Endodermal cell (in vitro differentiated cells): ENCODE measurements around the gene ABHD4. TPM values are rescaled to one million over a fixed set of nuclear protein-coding genes. Genes with fewer than 3 reads are reported as not detected.
A peak's percentile ranks its signal among the peaks of the same experiment; 100 is the strongest.

ENCODE experiments used
- DNase-seq: peaks from one replicate; pipeline ENCODE4 v3.0.0-alpha.2; 2017
- H3K27ac ChIP-seq: 2 replicates; pipeline ENCODE4 v1.5.1; 2013; ENCODE audit warnings: mild to moderate bottlenecking, low read depth, low read length, moderate library complexity
- H3K27me3 ChIP-seq: 2 replicates; pipeline ENCODE4 v1.6.1; 2013; ENCODE audit warnings: mild to moderate bottlenecking, low read length, moderate library complexity; ENCODE audit not compliant: insufficient read depth, control insufficient read depth, poor library complexity, severe bottlenecking
- H3K36me3 ChIP-seq: 2 replicates; pipeline ENCODE4 v1.7.0; 2013; ENCODE audit warnings: mild to moderate bottlenecking, low read length, moderate library complexity; ENCODE audit not compliant: control insufficient read depth, insufficient read depth
- H3K4me1 ChIP-seq: one replicate; pipeline ENCODE4 v1.7.0; 2013; ENCODE audit warnings: low read length; ENCODE audit not compliant: control insufficient read depth, insufficient read depth
- H3K4me3 ChIP-seq: 2 replicates; pipeline ENCODE4 v1.5.1; 2013; ENCODE audit warnings: mild to moderate bottlenecking, low read length, moderate library complexity
- H3K9ac ChIP-seq: 2 replicates; pipeline ENCODE4 v1.6.1; 2013; ENCODE audit warnings: mild to moderate bottlenecking, low read length, moderate library complexity; ENCODE audit not compliant: poor library complexity, severe bottlenecking; ENCODE audit errors: extremely low read depth
- H3K9me3 ChIP-seq: 2 replicates; pipeline ENCODE4 v1.6.1; 2013; ENCODE audit warnings: mild to moderate bottlenecking, low read length, moderate library complexity; ENCODE audit not compliant: control insufficient read depth
- H3K27ac Mint-ChIP-seq: 2 replicates; pipeline ENCODE4 v1.8.0; 2020; ENCODE audit warnings: mixed read lengths
- H3K27me3 Mint-ChIP-seq: 2 replicates; pipeline ENCODE4 v1.8.0; 2021; ENCODE audit warnings: mild to moderate bottlenecking, mixed read lengths; ENCODE audit not compliant: insufficient read depth
- H3K36me3 Mint-ChIP-seq: 2 replicates; pipeline ENCODE4 v1.8.0; 2020; ENCODE audit warnings: low read depth, mixed read lengths
- H3K4me1 Mint-ChIP-seq: 2 replicates; pipeline ENCODE4 v1.8.0; 2020; ENCODE audit warnings: mixed read lengths
- H3K4me3 Mint-ChIP-seq: 2 replicates; pipeline ENCODE4 v1.8.0; 2020; ENCODE audit warnings: mild to moderate bottlenecking, moderate library complexity, mixed read lengths
- H3K9me3 Mint-ChIP-seq: 2 replicates; pipeline ENCODE4 v1.8.0; 2020; ENCODE audit warnings: mild to moderate bottlenecking, mixed read lengths
- WGBS, 2 experiments: methylation state at CpG; one replicate each; pipeline versions ENCODE4 v1.1.5 to v1.1.7; 2013; ENCODE audit warnings: missing lambda C conversion rate in 2 of 2, mixed read lengths in 1 of 2; ENCODE audit not compliant: insufficient coverage in 1 of 2, insufficient read length in 1 of 2; 5-methylcytosine and 5-hydroxymethylcytosine counted together
- total RNA-seq, 2 donors: library from RNA; stranded (reverse); fragmentation: NEBNext Ultra II Directional in 1 of 2; extraction: Animal tissue kit (Norgen Biotek cat#: 25700) in 1 of 2; gene quantifications; 2 replicates in 1 of 2; 3 replicates in 1 of 2; pipeline ENCODE4 v1.2.1, GENCODE V29; 2021
- TF ChIP-seq, protein P1 (sequence below): fragments of 200-600 bp; sonication (generic); conservative IDR thresholded peaks from 2 replicates; pipeline ENCODE4 v1.5.0; 2021; ENCODE audit warnings: antibody characterized with exemption, mild to moderate bottlenecking

ABHD4 gene
- total RNA-seq, 2 donors from 2014 or later: 68.3 to 77.7 TPM

GRCh38 chr14:22627506-22628263, 29.6 kb downstream of the ABHD4 start:
- TF ChIP-seq, protein P1, sequence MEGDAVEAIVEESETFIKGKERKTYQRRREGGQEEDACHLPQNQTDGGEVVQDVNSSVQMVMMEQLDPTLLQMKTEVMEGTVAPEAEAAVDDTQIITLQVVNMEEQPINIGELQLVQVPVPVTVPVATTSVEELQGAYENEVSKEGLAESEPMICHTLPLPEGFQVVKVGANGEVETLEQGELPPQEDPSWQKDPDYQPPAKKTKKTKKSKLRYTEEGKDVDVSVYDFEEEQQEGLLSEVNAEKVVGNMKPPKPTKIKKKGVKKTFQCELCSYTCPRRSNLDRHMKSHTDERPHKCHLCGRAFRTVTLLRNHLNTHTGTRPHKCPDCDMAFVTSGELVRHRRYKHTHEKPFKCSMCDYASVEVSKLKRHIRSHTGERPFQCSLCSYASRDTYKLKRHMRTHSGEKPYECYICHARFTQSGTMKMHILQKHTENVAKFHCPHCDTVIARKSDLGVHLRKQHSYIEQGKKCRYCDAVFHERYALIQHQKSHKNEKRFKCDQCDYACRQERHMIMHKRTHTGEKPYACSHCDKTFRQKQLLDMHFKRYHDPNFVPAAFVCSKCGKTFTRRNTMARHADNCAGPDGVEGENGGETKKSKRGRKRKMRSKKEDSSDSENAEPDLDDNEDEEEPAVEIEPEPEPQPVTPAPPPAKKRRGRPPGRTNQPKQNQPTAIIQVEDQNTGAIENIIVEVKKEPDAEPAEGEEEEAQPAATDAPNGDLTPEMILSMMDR: no peak
- DNase-seq: peak; percentile 59

GRCh38 chr14:22629361-22629760, 31.3 kb downstream of the ABHD4 start:
- H3K27me3 Mint-ChIP-seq: peaks cover 2% of the 10 kb centered on the region
- H3K9me3 ChIP-seq: peaks cover 23% of the 10 kb centered on the region
- no peak overlapping the region for H3K4me3 ChIP-seq
- H3K36me3 ChIP-seq: no peaks in the 10 kb centered on the region
- H3K9me3 Mint-ChIP-seq: peaks cover 46% of the 10 kb centered on the region
- no peak overlapping the region for H3K4me3 Mint-ChIP-seq
- WGBS, 2 experiments: 89% methylated on average over 5 of the region's 5 CpGs
- H3K9ac ChIP-seq: no peak overlapping the region
- TF ChIP-seq, protein P1: no peak
- no peak overlapping the region for H3K27ac ChIP-seq
- peaks cover 10% of the 10 kb centered on the region for H3K4me1 Mint-ChIP-seq
- no peak overlapping the region for H3K27ac Mint-ChIP-seq
- no peaks in the 10 kb centered on the region for H3K27me3 ChIP-seq
- H3K36me3 Mint-ChIP-seq: peaks cover 8% of the 10 kb centered on the region
- H3K4me1 ChIP-seq: no peaks in the 10 kb centered on the region
- no peak for DNase-seq

More at GRCh38 chr14:22627506-22628263, 29.6 kb downstream of the ABHD4 start:
- Histone ChIP-seq H3K4me3 (no peak overlapping the region), H3K9me3 (peaks cover 23% of the 10 kb centered on the region), H3K36me3 (no peaks in the 10 kb centered on the region), H3K27me3 (no peaks in the 10 kb centered on the region), H3K9ac (no peak overlapping the region), H3K4me1 (no peaks in the 10 kb centered on the region), H3K27ac (no peak overlapping the region)
- peaks cover 10% of the 10 kb centered on the region for H3K4me1 Mint-ChIP-seq
- H3K27me3 Mint-ChIP-seq: peaks cover 2% of the 10 kb centered on the region
- H3K36me3 Mint-ChIP-seq: peaks cover 8% of the 10 kb centered on the region
- peaks cover 30% of the 10 kb centered on the region for H3K9me3 Mint-ChIP-seq
- H3K27ac Mint-ChIP-seq: no peak overlapping the region
- 82 to 92% methylated on average over 6 to 7 of the region's 7 CpGs for whole genome bisulfite sequencing, 2 experiments
- no peak overlapping the region for H3K4me3 Mint-ChIP-seq

DNA sequence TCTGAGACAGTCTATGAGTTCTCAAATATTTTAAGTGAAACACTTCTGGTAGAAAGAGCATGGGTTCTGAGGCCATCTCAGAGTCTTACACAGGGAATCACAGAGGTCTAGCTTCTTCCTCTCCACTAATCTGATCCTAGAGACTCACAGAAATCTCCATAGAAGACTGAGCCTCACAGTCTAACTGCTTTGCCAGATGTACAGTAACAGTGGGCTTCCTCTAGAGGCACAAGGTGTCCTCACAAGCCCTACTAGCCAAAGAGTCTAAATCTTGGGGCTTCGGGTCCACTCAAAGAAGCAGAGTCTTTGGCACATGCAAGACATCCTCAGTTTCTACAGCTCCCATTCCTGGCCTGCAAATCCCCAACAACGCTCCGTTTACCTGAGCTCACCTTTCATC, 32.0 kb downstream of the ABHD4 start:
- Mint-ChIP-seq H3K27me3 (peaks cover 2% of the 10 kb centered on the region), H3K27ac (no peak overlapping the region), H3K36me3 (peaks cover 8% of the 10 kb centered on the region), H3K9me3 (peaks cover 47% of the 10 kb centered on the region), H3K4me3 (no peak overlapping the region), H3K4me1 (peaks cover 10% of the 10 kb centered on the region)
- Histone ChIP-seq H3K9ac (no peak overlapping the region), H3K9me3 (peaks cover 23% of the 10 kb centered on the region), H3K27me3 (no peaks in the 10 kb centered on the region), H3K27ac (no peak overlapping the region), H3K4me1 (no peaks in the 10 kb centered on the region), H3K36me3 (no peaks in the 10 kb centered on the region), H3K4me3 (no peak overlapping the region)
- no peak for DNase-seq
- TF ChIP-seq, protein P1: no peak
- WGBS, 2 experiments: 90 to 95% methylated on average over 2 to 3 of the region's 3 CpGs
